WI38 (cell line): ENCODE data around the gene SCARB1.
A peak's percentile ranks its signal among the peaks of the same experiment; 100 is the strongest.

Experiments
- H3K4me3 ChIP-seq: 2 replicates; pipeline ENCODE4 v1.5.1; 2011; ENCODE audit warnings: low read depth, mild to moderate bottlenecking, control low read depth, low read length
- TF ChIP-seq, protein P1 (sequence below): IDR thresholded peaks from 2 replicates; pipeline ENCODE4 v1.5.1; 2012; ENCODE audit warnings: low read depth, mild to moderate bottlenecking, control low read depth, low read length

The SCARB1 gene

DNA sequence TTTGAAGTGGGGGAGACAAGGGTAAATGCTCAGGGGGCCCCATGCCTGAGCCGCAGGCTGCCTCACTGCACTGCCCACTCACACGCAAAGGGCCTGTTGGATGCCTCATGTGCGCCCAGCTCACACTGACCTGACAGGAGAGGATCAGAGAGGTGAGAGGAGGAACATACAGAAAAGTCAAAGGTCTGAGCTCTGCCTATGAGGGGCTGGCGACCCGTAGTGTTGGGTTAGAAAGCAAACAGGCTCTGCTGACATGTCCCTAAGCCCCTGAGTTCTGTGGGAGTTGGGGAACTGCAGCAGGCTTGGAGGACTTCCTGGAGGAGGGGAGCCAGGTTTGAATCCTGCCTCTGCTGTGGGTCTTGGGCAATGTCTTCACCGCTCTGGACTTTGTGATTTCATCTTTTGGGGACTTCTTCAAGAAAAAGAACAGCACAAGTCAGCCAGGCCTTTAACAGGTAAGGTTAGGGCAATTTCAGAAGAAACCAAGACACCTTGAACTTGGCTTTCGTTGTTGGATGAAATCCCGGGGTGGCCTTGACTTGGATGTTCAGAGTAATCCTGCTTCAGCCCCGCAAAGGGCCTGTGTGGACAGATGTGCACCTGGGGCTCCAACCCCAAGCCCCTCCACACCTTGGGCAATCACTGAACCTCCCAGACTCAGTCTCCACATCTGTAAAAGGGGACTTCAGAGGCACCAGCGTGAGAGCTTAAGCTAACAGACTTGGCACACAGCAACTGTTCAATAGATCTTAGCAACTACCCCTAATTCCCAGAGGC lies 116.8 kb downstream of the SCARB1 start:
- H3K4me3 ChIP-seq, result no peak overlapping the region
- TF ChIP-seq, protein P1, sequence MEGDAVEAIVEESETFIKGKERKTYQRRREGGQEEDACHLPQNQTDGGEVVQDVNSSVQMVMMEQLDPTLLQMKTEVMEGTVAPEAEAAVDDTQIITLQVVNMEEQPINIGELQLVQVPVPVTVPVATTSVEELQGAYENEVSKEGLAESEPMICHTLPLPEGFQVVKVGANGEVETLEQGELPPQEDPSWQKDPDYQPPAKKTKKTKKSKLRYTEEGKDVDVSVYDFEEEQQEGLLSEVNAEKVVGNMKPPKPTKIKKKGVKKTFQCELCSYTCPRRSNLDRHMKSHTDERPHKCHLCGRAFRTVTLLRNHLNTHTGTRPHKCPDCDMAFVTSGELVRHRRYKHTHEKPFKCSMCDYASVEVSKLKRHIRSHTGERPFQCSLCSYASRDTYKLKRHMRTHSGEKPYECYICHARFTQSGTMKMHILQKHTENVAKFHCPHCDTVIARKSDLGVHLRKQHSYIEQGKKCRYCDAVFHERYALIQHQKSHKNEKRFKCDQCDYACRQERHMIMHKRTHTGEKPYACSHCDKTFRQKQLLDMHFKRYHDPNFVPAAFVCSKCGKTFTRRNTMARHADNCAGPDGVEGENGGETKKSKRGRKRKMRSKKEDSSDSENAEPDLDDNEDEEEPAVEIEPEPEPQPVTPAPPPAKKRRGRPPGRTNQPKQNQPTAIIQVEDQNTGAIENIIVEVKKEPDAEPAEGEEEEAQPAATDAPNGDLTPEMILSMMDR, result no peak

DNA sequence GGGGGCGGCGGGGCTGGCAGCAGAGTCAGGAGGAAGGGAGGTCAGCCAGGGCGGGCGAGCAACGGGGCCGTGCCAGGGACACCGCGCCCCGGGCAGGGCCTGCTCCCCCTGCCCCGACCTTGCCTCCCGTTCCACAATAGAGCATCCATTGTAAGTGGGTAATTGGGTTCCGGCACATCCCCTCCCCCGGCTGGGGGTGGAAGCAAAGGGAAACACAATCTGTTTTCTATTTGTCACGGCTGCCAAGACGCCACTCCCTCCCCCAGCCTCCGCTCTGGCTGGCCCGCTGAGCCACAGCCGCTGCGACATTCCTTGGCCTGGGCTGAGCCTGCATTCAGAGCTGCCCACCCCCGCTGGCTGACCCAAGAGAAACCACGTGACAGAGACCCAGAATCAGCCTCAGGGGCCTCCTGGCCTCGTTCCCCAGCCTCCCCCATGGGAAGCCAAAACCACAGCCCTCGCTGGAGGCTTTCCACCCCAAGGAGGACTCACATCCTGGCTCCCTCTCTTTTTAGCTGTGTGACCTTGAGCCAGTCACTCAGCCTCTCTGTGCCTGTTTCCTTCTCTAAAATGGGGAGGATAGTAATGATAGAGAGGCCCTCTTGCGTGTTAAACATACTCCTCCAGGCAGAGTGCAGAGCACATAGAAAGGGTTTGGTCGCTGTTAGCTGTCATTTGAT lies 117.6 kb downstream of the SCARB1 start:
- TF ChIP-seq, protein P1, result no peak
- 0 out of 2 replicates have a peak overlapping the region, but pooled peaks have one; percentile 10 for H3K4me3 ChIP-seq

DNA sequence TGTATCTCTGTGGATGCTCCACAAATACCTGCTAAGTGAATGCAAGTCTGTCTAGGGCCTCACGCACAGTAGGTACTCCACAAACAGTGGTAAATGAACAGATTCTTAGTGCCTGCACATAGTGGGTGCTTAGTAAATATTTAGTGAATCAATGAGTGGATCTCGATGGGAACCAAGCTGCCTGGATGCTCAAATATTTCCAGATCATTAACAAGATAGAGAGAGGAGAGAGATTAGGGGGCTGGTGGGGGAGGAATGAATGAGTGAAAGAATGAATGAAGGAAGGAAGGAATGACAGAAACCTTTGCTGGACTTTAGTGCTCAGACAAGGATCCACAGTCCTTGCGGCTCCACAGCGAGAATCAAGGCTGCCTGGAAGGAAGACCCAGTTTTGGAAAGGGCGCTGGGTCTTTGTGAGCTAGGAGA lies 118.2 kb downstream of the SCARB1 start:
- TF ChIP-seq, protein P1, result no peak

DNA sequence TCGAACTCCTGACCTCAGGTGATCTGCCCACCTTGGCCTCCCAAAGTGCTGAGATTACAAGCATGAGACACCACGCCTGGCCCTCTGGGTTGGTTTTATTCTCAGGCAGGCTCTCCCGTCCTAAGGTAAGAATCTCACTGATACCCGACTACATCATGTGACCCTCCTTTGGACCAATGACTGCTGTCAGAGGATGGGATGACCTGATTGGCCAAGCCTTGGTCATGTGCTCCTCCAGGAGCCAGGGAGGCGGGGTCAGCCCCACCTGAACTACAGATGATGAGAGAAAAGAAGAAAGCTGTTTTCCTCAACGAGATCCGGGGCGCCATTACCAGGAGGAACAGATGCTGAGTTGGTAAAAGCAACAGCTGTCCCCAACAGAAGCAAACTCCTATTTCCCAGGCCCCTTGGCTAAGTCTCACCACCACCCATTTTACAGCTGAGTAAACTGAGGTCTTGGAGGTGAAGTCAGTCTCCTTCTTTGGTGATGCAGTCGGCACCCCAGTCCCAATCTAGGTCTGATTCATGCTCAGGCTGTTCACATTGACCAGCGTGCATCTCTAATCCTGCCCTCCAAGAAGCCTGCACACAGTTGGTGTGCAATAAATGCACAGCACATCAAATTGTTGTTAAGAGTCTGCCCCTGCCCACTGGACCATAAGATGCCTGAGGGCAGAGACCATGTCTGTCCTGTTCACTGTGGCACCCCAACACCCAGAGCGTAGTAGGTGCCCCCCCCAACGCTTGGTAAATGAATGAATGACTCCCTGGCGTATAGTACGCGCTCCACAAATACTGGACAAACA lies 118.8 kb downstream of the SCARB1 start:
- H3K4me3 ChIP-seq, result no peak overlapping the region

More for the DNA sequence above, 118.2 kb downstream of the SCARB1 start:
- H3K4me3 ChIP-seq, result no peak overlapping the region

DNA sequence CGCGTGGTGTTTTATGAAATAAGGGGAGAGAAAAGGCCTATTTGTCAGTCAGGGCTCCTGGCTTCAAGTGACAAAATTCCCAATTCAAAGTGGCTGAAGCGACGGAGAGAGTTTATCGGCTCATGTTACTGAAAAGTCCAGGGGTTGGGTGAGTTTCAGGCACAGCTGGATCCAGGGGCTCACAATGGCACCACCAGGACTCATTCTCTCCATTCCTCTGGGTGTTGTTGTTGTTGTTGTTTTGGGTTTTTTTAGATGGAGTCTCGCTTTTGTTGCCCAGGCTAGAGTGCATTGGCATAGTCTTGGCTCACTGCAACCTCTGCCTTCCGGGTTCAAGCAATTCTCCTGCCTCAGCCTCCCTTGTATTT lies 119.4 kb downstream of the SCARB1 start:
- no peak overlapping the region for H3K4me3 ChIP-seq
- TF ChIP-seq, protein P1, result no peak

More for the DNA sequence above, 118.8 kb downstream of the SCARB1 start:
- TF ChIP-seq, protein P1, result no peak

DNA sequence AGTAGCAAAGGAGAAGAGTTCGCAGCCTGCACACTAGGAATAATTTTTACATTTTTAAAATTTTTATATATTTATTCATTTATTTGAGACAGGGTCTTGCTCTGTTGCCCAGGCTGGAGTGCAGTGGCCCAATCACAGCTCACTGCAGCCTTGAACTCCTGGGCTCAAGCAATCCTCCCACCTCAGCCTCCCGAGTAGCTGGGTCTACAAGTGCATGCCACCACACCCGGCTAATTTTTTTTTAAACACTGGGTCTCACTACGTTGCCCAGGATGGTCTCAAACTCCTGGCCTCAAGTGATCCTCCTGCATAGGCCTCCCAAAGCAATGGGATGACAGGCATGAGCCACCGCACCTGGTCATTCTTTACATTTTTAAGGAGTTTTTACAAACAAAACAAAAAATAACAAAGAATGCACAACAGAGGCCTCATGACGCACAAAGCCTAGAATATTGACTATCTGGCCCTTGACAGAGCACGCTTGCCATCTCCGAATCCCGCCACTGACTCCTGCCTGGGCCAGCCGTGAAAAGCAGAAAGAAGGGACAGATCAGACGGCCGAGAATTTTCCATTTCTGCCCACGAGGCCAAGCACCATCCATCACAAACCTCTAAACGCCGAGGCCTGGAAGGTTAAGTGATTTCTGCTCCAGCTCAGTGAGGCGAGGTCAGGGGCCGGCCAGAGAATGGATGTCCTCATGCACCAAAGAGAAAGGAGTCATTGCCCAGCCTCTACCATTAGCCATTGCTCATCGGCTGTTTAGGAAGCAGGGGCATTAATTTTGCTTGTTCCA lies 120.0 kb downstream of the SCARB1 start:
- no peak overlapping the region for H3K4me3 ChIP-seq
- TF ChIP-seq, protein P1, result no peak
